ENCODE results near the gene RNF186.

Gene RNF186

GRCh38 chr1:19770436-19771190 is 44.5 kb downstream of the RNF186 start:
- TF ChIP-seq, protein P1, sequence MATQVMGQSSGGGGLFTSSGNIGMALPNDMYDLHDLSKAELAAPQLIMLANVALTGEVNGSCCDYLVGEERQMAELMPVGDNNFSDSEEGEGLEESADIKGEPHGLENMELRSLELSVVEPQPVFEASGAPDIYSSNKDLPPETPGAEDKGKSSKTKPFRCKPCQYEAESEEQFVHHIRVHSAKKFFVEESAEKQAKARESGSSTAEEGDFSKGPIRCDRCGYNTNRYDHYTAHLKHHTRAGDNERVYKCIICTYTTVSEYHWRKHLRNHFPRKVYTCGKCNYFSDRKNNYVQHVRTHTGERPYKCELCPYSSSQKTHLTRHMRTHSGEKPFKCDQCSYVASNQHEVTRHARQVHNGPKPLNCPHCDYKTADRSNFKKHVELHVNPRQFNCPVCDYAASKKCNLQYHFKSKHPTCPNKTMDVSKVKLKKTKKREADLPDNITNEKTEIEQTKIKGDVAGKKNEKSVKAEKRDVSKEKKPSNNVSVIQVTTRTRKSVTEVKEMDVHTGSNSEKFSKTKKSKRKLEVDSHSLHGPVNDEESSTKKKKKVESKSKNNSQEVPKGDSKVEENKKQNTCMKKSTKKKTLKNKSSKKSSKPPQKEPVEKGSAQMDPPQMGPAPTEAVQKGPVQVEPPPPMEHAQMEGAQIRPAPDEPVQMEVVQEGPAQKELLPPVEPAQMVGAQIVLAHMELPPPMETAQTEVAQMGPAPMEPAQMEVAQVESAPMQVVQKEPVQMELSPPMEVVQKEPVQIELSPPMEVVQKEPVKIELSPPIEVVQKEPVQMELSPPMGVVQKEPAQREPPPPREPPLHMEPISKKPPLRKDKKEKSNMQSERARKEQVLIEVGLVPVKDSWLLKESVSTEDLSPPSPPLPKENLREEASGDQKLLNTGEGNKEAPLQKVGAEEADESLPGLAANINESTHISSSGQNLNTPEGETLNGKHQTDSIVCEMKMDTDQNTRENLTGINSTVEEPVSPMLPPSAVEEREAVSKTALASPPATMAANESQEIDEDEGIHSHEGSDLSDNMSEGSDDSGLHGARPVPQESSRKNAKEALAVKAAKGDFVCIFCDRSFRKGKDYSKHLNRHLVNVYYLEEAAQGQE (IDR thresholded peaks at IDR 0.05; ENCODE audit: insufficient read depth in 1 of 2, low read depth in 2 of 2, low read length in 2 of 2) = no peak
- TF ChIP-seq POLR2AphosphoS5 (IDR thresholded peaks at IDR 0.05; ENCODE audit: low read depth, low read length) (no peak), TAF1 (IDR thresholded peaks at IDR 0.05; ENCODE audit: borderline replicate concordance, insufficient read depth, low read length) (no peak)

DNA sequence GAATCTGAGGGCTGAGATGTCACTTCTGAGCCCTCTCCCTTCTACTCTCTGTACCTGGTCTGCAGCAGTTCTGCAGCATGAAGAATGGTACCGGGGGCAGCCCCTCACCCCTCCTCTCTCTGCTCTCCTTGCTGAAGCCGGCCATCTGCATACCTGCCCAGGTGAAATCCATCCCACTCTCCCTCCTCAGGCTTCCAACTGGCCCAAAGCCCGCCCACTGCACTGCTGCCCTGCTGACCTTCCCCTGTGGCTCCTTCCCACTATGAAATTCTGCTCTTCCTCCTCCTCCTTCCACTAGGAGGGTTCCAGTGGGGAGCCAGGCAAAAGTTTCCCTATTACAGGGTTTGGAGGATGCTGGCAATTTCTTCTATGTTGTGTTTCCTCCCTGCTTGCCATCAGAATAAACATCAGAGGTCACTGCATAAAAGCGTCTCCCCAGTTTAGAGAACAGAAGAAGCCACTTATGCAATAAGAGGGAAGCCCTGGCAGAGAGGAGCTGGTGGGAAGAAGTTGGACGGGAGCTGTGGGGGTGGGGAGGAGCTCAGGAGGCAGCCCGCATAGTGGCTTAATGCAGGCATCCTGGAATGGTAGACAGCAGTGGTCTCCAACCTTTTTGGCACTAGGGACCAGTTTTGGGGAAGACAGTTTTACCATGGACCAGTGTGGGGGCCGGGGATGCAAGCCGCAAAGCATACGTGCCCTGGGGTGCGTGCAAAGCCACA is 45.7 kb downstream of the RNF186 start:
- no peak for TF ChIP-seq SIN3A (IDR thresholded peaks at IDR 0.05; ENCODE audit: borderline replicate concordance, insufficient read depth, low read length)
- TF ChIP-seq, protein P1 (IDR thresholded peaks at IDR 0.05; ENCODE audit: insufficient read depth in 1 of 2, low read depth in 2 of 2, low read length in 2 of 2) = no peak
- TF ChIP-seq FOXP2 (optimal IDR thresholded peaks at IDR 0.05; ENCODE audit: borderline replicate concordance, extremely low read depth, extremely low read length, insufficient read depth) = no peak
- TF ChIP-seq TAF1 (IDR thresholded peaks at IDR 0.05; ENCODE audit: borderline replicate concordance, insufficient read depth, low read length) = no peak
- no peak for TF ChIP-seq POLR2AphosphoS5 (IDR thresholded peaks at IDR 0.05; ENCODE audit: low read depth, low read length)

DNA sequence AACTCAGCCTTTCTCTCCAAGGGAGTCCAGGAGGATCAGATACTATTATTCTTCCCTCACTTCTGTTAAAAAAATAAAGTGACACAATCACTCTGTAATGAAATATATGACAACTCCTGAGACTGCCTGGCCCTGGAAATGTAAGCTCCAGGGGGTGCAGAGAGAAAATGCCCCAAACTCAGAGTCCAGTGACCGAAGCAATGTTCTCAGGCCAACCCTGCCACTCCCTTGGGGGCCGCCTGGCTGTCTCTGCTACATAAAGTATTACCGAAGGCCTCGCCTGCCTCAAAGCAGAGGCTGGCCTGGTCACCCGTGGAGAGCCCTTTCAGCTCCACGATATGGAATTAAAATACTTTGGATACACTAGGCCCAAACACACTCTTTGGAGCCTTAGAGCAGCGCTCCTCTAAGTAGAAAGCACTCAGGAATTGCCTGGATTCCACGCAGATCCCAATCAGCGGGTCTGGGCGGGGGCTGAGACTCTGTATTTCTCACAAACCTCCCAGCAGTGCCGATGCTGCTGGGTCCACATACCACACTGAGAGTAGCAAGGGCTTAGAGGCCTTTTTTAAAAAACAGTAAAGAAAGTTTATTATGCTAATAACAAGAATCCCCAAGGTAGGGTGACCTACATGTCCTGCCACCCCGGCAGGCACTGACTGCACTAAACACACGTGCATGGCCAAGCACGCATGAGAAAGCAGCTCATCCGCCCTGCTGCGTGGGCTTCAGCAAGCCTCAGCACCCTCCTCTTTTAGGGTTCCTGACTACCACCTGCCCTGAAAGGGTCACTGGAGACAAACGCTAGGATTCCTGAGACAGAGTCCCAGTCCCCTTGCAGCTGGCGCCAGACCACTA is 46.5 kb downstream of the RNF186 start:
- TF ChIP-seq FOXP2 (optimal IDR thresholded peaks at IDR 0.05; ENCODE audit: borderline replicate concordance, extremely low read depth, extremely low read length, insufficient read depth) (no peak), TAF1 (IDR thresholded peaks at IDR 0.05; ENCODE audit: borderline replicate concordance, insufficient read depth, low read length) (no peak), POLR2AphosphoS5 (IDR thresholded peaks at IDR 0.05; ENCODE audit: low read depth, low read length) (no peak), SIN3A (IDR thresholded peaks at IDR 0.05; ENCODE audit: borderline replicate concordance, insufficient read depth, low read length) (no peak)
- TF ChIP-seq, protein P1 (IDR thresholded peaks at IDR 0.05; ENCODE audit: insufficient read depth in 1 of 2, low read depth in 2 of 2, low read length in 2 of 2) = no peak

DNA sequence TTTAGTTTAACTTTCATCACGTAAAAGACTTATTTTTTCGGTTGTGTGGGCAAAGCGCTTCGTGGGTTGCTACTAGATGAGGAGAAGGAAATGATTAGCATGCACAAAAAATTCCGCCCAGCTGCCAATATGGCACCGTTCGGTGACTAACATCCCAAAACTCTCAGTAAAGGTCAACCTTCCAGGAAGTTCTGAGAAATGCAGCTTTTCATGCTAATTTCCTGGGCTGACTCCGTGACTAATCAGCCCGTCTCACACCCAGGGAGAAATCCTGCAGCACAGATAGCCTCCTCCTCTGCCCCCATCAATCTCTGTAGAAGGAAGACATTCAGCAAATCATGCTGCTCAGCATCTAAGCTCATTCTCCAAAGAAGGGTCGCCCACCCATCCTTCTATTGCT is 49.5 kb downstream of the RNF186 start:
- TF ChIP-seq FOXP2 (optimal IDR thresholded peaks at IDR 0.05; ENCODE audit: borderline replicate concordance, extremely low read depth, extremely low read length, insufficient read depth) = no peak
- TF ChIP-seq POLR2AphosphoS5 (IDR thresholded peaks at IDR 0.05; ENCODE audit: low read depth, low read length) = no peak
- no peak for TF ChIP-seq TAF1 (IDR thresholded peaks at IDR 0.05; ENCODE audit: borderline replicate concordance, insufficient read depth, low read length)
- TF ChIP-seq, protein P1 (IDR thresholded peaks at IDR 0.05; ENCODE audit: insufficient read depth in 1 of 2, low read depth in 2 of 2, low read length in 2 of 2) = no peak
- no peak for TF ChIP-seq SIN3A (IDR thresholded peaks at IDR 0.05; ENCODE audit: borderline replicate concordance, insufficient read depth, low read length)
